ENCODE measurements around the gene ICE2. TPM values are rescaled to one million over a fixed set of nuclear protein-coding genes. Genes with fewer than 3 reads are reported as not detected.
"Not testable (repeated sequence)": the region's sequence is repeated elsewhere in the genome, so short reads cannot be mapped to it uniquely, and the experiment has no call there.

Gene ICE2
- total RNA-seq, 1 donor from 2014 or later: 42.2 TPM

- peaks cover 7% of the 10 kb centered on the region for H3K4me1 Mint-ChIP-seq (ENCODE audit: unreplicated experiment)
- no peak for DNase-seq (ENCODE audit: low spot score)
- H3K4me3 Mint-ChIP-seq (ENCODE audit: unreplicated experiment): no peak overlapping the region
- no peaks in the 10 kb centered on the region for H3K9me3 Mint-ChIP-seq (ENCODE audit: unreplicated experiment)
- H3K27me3 Mint-ChIP-seq (ENCODE audit: unreplicated experiment): peaks cover 2% of the 10 kb centered on the region
- no peak overlapping the region for H3K27ac Mint-ChIP-seq (ENCODE audit: unreplicated experiment)
- no peak for TF ChIP-seq CTCF (IDR thresholded peaks at IDR 0.05; ENCODE audit: unreplicated experiment)
- H3K36me3 Mint-ChIP-seq (ENCODE audit: low read depth, unreplicated experiment): no peaks in the 10 kb centered on the region
Measured at GRCh38 chr15:60411774-60412425, 67.0 kb downstream of the ICE2 start.

GRCh38 chr15:60410350-60410749, 68.6 kb downstream of the ICE2 start:
- H3K4me3 Mint-ChIP-seq (ENCODE audit: unreplicated experiment); DNase-seq (ENCODE audit: low spot score); H3K27me3 Mint-ChIP-seq (ENCODE audit: unreplicated experiment); H3K36me3 Mint-ChIP-seq (ENCODE audit: low read depth, unreplicated experiment); H3K9me3 Mint-ChIP-seq (ENCODE audit: unreplicated experiment); H3K27ac Mint-ChIP-seq (ENCODE audit: unreplicated experiment): not testable (repeated sequence)
- peaks cover 12% of the 10 kb centered on the region for H3K4me1 Mint-ChIP-seq (ENCODE audit: unreplicated experiment)

DNA sequence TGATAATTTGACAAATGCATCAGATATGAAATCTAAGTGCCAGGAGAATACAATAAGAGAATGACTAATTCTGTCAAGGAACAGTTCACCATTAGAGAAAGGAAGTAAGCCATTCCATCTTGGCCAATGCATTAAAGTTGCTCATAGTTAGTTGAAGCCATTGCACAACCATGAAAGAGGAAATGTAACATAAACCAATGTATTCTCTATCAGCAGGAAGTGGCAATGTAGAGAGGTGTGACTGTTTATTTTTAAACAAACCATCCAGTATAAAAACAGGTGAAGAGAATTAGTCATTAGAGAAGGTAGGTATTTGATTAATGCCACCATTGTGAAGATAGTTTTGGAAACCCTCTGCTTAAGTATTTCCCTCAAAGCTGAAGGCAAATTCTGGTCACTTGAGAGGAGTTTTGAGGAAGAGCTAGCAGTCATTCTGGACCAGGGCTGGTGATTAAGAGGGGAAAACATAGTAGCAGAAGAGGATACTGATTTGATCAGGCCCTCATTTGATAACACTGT, 70.4 kb downstream of the ICE2 start:
- H3K9me3 Mint-ChIP-seq (ENCODE audit: unreplicated experiment): no peaks in the 10 kb centered on the region
- H3K4me3 Mint-ChIP-seq (ENCODE audit: unreplicated experiment): no peak overlapping the region
- TF ChIP-seq CTCF (IDR thresholded peaks at IDR 0.05; ENCODE audit: unreplicated experiment): no peak
- peaks cover 2% of the 10 kb centered on the region for H3K27me3 Mint-ChIP-seq (ENCODE audit: unreplicated experiment)
- no peaks in the 10 kb centered on the region for H3K36me3 Mint-ChIP-seq (ENCODE audit: low read depth, unreplicated experiment)
- H3K27ac Mint-ChIP-seq (ENCODE audit: unreplicated experiment): no peak overlapping the region
- peaks cover 12% of the 10 kb centered on the region for H3K4me1 Mint-ChIP-seq (ENCODE audit: unreplicated experiment)
- DNase-seq (ENCODE audit: low spot score): no peak

- no peak for DNase-seq (ENCODE audit: low spot score)
- Mint-ChIP-seq H3K4me3 (ENCODE audit: unreplicated experiment) (no peak overlapping the region), H3K36me3 (ENCODE audit: low read depth, unreplicated experiment) (no peaks in the 10 kb centered on the region), H3K9me3 (ENCODE audit: unreplicated experiment) (no peaks in the 10 kb centered on the region), H3K27ac (ENCODE audit: unreplicated experiment) (no peak overlapping the region), H3K4me1 (ENCODE audit: unreplicated experiment) (peaks cover 19% of the 10 kb centered on the region), H3K27me3 (ENCODE audit: unreplicated experiment) (peaks cover under 1% of the 10 kb centered on the region)
- TF ChIP-seq CTCF (IDR thresholded peaks at IDR 0.05; ENCODE audit: unreplicated experiment): no peak
Measured at GRCh38 chr15:60407415-60407805, 71.5 kb downstream of the ICE2 start.

- peaks cover 19% of the 10 kb centered on the region for H3K4me1 Mint-ChIP-seq (ENCODE audit: unreplicated experiment)
- no peak for TF ChIP-seq CTCF (IDR thresholded peaks at IDR 0.05; ENCODE audit: unreplicated experiment)
- H3K27me3 Mint-ChIP-seq (ENCODE audit: unreplicated experiment): no peaks in the 10 kb centered on the region
- H3K36me3 Mint-ChIP-seq (ENCODE audit: low read depth, unreplicated experiment): no peaks in the 10 kb centered on the region
- DNase-seq (ENCODE audit: low spot score): no peak
- no peak overlapping the region for H3K4me3 Mint-ChIP-seq (ENCODE audit: unreplicated experiment)
- no peaks in the 10 kb centered on the region for H3K9me3 Mint-ChIP-seq (ENCODE audit: unreplicated experiment)
- no peak overlapping the region for H3K27ac Mint-ChIP-seq (ENCODE audit: unreplicated experiment)
Measured at GRCh38 chr15:60406513-60407414, 72.2 kb downstream of the ICE2 start.

All from endothelial cell (in vitro differentiated cells).